GM23338 (cell line): Measurements from ENCODE around the gene STK11IP.

Experiments used
- EZH2 ChIP-seq: fragments of 200-600 bp; sonication (generic); IDR thresholded peaks from one replicate; pipeline ENCODE4 v1.8.0; 2017; ENCODE audit warnings: antibody characterized with exemption, mild to moderate bottlenecking, low read depth; ENCODE audit not compliant: unreplicated experiment
- JUNB ChIP-seq: IDR thresholded peaks from one replicate; pipeline ENCODE4 v1.6.1; 2016; ENCODE audit warnings: antibody characterized with exemption; ENCODE audit not compliant: unreplicated experiment
- ZNF331 ChIP-seq: fragments of 250-450 bp; sonication (Bioruptor Pico); IDR thresholded peaks from 2 replicates; pipeline ENCODE4 v1.5.0; 2020; ENCODE audit warnings: low read depth, mild to moderate bottlenecking, moderate library complexity
- TF ChIP-seq, protein P1 (sequence below), 2 experiments: fragments of 200-600 bp in 1 of 2; sonication (generic) in 1 of 2; conservative IDR thresholded peaks; 2 replicates each; pipeline versions ENCODE4 v1.5.1 to v1.6.1; 2016 to 2017; ENCODE audit warnings: antibody characterized with exemption in 2 of 2, low read depth in 2 of 2, mild to moderate bottlenecking in 2 of 2, moderate library complexity in 1 of 2

- TF ChIP-seq, protein P1, sequence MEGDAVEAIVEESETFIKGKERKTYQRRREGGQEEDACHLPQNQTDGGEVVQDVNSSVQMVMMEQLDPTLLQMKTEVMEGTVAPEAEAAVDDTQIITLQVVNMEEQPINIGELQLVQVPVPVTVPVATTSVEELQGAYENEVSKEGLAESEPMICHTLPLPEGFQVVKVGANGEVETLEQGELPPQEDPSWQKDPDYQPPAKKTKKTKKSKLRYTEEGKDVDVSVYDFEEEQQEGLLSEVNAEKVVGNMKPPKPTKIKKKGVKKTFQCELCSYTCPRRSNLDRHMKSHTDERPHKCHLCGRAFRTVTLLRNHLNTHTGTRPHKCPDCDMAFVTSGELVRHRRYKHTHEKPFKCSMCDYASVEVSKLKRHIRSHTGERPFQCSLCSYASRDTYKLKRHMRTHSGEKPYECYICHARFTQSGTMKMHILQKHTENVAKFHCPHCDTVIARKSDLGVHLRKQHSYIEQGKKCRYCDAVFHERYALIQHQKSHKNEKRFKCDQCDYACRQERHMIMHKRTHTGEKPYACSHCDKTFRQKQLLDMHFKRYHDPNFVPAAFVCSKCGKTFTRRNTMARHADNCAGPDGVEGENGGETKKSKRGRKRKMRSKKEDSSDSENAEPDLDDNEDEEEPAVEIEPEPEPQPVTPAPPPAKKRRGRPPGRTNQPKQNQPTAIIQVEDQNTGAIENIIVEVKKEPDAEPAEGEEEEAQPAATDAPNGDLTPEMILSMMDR (conservative IDR thresholded peaks at IDR 0.05; ENCODE audit: low read depth in 2 of 2) = no peak
- TF ChIP-seq JUNB (no peak), EZH2 (no peak), ZNF331 (CRISPR knock-in tag) (no peak)
Measured at GRCh38 chr2:219607931-219608330, 10.3 kb downstream of the STK11IP start.
